Stimulated activated CD4-positive, alpha-beta T cell treated with anti-CD3 and anti-CD28 coated beads, Interleukin-1b, Interleukin-23, amount 100 ng/mL, for 1 hour (primary cell): ENCODE data around the gene PKNOX2.

Experiments used
- DNase-seq, 2 donors: peaks; one replicate each; pipeline ENCODE4 v3.0.0-alpha.2; 2020; ENCODE audit warnings: low read depth in 2 of 2

The PKNOX2 gene

DNA sequence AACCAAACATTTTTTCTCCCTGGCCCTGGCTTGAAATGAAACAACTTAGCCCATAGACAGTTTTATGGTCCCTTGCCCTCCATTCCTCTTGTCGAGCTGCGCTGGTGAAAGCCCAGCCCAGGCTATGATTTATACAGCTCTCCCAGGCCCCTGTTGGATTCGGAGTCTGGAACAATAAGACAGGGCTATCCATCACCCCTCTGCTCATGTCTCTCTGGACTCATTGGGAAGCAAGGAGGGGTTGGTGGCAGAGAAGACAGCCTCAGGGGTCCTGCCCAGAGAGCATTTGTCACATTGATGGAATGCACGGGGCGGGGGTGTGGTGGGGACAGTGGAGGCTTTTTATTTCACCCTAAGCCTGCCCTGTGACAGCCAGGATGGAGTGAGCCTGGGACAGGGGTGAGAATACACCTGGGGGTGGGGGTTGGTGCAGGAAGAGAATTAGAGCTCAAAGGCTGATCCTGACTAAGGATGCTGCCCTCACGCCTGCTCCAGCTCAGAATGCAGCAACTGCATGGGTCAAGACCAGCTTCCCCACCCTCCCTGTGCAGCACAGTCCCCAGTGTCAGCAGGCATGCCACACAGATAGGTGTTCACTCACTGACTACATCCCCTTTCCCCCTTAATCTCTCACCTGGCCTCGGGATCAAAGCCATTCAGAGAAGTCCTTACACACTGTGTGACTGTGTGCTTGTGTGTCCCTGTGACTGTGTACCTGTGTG is 10.0 kb upstream of the PKNOX2 start:
- DNase-seq: no peak

DNA sequence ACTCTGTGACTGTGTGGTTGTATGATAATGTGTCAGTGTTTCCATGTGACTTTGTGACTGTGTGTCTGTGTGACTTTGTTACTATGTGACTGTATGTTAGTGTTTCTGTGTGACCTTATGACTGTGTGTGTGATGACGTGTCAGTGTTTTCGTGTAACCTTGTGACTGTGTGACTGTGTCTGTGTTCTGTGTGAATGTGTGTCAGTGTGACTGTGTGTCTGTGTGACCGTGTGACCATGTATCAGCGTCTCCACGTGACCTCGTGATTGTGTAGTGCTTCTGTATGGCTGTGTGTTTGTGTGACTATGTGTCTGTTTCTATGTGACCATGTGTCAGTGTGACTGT is 9.5 kb upstream of the PKNOX2 start:
- DNase-seq: no peak

DNA sequence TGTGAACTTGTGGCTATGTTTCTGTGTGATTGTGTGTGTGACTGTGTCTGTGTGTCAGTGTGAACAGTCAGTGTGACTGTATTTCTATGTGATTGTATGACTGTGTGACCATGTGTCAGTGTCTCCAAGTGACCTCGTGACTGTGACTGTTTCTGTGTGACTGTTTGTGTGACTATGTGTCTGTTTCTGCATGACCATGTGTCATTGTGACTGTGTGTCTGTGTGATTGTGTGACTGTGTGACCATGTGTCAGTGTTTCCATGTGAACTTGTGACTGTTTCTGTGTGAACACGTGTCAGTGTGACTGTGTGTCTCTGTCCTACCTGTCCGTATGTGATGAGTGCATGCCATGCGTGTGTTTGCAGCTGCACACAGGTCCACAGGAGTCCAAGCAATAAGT is 8.8 kb upstream of the PKNOX2 start:
- no peak for DNase-seq

DNA sequence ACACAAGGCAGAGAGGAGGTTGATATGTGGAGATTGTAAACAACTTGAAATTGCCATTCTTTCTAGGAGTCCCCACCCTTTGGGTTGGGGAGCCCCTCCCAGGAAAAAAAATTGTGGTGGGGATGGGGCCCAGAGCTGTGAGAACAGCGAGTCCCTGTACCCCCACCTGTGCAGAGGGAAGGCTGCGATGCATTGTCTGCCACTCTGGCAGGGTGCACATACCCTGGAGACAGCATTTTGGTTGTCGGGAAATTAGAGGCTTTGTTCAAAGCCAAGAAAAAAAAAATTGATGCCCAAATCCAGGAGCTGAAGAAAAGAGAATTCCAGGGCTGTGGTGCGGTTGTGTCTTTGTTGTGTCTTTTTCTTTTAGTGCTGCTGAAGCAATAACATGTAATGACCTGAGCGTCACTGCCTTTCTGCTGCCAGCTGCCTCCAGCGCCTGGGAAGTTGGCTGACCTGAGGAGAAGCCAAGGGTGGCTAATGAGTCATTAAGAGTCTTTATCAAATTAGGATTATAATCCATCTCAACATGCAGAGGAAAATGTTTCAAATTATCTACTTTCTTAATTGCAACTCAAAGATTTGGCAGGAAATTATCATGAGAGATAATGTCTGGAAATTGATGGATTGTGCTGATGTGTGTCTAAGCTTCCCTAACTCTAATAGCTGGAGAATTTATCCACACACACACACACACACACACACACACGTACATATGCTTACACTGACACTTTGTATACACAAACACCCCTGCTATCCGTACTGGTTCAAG is 8.0 kb upstream of the PKNOX2 start:
- no peak for DNase-seq

DNA sequence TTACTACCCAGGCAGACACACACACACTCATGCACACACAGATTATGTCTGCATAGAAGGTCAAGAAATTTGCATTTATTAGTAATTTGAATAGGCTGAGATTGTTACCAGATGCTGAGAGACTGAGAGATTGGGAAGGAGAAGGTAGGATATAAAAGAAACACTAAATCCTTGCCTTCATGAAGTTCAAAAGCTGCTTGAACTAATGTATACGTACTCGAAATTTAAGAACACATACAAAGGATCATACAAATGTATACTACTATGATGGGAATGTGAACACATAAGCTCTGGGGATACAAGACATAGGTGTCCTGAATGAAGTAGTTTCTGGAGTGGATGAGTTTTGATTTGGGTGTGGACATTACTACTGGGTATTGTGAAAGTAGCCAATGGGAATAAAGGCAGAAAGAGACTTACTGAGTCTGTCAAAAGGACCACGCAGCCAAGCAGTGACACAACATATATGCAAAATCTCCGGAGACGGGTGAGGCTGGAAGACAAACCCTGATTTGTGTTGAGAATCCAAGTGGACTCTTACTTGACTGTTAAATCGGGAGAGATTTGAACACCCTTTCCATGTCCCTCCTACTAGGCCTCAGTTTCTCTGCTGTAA is 7.3 kb upstream of the PKNOX2 start:
- DNase-seq: no peak

DNA sequence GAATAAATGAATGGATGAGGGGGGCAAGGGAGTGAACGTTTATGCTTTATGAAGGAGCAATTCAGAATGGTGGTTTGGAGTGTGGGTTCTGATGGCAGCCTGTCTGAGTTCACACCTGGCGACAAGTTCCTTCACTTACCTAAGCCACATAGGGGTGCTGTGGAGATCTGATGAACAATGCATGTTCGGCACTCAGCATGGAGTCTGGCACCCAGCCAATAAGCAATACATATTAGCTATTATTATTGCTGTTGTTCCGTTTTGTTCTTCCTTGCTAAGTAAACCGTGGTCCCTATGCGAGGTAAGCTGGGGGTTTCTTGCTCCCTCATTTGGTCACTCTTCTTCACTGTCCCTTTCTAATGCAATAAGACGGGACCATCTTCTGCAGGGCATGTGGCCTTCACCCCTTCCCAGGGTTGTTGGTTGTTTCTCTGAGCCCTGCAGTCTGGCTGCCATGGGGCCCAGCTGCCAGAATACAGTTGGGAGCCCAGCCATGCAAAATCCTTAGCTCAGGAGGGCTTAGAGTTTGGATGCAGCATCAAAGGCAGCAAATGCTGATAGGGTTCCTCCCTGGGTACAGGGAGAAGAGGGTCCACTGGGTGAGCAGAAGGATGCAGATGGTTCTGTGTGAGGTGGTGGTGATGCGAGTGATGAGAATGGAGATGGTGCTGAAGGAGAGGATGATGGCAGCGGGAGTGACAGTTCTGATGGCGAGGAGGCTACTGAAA is 6.4 kb upstream of the PKNOX2 start:
- DNase-seq: no peak

DNA sequence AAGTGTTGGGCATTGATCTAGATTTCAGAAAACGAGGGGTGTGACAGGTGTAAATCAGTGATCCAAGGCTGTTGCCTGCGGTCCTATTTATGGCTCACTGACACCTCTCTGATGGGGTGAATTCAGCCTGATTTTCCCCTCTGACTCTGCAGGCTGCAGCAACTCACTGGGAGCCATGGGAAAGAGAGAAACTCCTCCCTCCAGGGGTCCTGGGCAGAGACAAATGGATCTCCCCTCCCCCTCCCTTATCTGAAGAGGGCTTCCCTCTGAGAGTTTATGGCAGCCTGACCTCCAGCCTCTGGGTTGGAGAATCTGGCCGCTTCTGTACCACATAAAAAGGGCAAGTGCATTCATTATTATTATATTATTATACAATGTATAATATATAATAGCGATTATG is 1.8 kb upstream of the PKNOX2 start:
- DNase-seq: no peak

DNA sequence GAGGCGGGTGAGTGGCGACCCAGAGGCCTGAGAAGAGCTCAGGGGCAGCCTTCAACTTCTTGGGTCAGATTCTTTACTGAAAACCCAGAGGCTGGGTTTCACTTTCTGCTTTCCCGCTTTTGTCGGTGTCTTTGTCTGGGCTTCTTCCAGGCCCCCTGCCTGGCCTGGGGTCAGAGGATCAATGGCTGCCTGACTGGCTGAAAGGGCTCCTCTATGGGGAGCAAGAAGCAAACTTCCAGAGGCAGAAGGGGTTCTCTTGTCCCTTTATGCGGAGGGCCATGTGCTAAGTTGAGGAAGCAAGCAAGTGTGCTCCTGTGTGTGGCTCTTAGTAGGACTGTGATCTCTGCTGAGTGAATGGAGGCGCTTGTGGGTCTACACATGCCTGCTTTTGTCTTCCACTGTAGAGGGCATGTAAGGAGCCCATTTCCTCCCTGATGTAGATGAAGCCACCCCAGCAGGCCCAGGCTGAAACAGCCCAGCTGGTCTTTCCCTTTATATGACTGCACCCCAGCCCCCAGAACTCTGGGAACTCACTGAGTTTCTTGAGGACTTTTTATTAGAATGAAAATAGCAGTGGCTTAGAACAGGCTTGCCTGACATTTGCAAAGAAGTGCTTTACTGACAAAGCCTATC is 1.0 kb upstream of the PKNOX2 start:
- no peak for DNase-seq

DNA sequence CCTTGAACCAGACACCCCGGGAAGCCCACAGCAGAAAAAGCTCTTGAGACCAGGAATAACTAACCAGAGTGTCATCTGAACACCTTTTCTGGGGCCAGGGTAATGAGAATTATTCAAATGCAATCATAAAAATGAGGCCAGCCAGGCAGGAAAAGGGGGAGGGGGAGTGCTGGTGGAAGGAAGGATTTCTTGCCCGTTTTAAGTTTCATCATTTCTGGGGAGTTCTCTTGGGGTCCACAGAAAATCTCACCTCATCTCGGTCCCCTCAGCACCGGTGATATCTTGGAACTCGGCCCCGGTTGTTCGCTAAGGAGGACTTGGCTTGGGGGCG is 495 bp upstream of the PKNOX2 start:
- no peak for DNase-seq

DNA sequence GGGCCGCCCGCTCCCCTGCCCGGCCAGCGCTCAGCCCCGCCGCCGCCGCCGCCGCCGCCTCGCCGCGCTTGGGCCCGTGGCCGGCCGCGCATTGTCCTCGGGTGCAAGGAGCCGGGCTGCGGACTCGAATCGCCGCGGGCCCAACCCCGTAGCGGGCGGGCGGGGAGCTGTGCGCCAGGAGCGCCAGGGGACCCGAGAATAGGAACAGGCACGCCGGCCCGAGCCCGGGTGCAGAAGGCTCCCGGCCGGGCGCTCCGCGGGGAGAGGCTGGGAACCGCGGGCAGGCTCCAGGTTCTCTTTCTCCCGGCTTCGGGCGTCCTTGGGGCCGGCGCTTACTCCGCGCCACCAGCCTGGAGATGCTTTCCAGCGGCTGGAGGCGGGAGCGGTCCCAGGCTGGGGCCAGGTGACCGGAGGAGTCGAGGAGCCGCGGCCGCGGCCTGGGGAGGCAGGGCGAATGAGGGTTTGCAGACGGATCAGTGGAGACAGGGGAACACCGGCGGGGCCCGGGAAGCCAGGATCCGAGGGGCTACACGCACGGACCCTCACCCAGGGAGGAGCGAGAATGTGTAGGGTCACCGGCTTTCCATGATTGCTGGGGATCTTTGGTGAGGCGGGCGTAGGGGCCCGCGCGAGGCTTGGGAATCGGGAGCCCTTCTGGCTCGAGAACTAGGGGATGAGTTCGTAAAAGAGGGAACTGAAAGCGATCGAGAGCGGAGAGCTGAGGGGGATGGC is 726 bp downstream of the PKNOX2 start:
- DNase-seq: no peak

DNA sequence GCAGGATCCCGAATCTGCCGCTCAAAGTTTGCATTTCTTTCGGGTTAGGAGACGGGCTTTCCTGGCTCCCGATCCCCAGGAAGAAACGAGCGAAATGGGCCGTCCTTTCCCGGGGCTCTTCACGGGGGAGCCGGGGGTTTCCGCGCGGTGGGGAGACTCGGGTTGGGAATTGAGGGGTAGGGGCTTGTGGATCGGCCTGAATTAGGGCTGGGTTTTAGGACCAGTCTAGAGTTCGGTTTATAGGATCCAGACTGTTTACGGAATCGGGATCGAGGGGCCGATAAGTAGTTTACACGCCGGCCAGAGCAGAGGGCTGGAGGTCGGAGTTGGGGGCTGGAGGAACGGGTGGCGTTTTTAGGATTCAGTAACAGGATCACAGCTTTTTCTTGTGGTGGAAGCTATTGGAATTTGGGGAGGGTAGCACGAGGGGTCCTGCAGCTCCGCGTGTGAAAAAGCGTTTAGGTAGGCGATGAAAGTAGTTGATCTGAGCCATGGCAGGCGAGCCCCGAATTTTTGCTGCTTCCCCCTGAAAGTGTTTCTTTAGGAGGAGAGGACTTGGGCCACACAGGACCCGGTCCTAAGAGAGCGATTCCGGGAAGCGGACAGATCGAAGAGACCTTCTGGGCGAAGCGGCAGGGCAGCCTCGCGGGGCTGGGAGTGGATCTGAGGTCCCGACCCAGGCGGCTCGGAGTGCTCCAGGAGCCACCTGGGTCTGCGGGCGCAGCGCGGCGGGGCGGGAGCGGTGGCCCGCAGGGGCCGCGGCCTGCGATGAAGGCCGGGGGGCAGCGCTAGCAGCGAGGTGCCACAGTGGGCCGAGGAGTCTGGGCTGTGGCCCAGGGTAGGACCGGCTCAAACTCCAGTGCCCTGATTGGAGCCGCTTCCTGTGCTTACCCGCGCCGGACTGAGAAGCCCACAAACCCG is 1.6 kb downstream of the PKNOX2 start:
- no peak for DNase-seq

DNA sequence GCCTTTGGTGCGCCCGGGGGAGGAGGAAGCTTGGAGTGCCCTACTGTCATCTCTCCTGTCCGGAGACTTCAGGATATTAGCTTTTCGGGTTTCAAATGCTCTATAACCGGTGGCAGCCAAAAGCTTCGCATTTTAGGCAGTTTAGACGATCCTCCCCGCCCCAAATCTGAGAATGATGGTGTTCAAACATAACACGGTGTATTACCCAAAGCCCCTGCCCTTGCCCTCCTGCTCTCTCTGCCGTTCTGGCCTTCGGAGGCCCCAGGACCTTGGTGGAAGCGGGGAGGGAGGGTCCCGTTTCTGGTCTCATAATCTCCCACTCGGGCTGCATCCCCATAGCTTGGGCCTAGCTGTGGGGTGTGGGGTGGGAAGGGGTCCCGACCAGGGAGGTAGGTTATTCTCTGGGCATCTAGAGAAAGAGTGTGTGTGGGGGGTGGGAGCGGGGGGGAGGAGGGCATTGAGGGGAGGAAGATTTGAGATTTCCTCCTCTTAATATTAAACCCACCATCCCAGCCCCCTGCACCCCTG is 2.3 kb downstream of the PKNOX2 start:
- DNase-seq: no peak

DNA sequence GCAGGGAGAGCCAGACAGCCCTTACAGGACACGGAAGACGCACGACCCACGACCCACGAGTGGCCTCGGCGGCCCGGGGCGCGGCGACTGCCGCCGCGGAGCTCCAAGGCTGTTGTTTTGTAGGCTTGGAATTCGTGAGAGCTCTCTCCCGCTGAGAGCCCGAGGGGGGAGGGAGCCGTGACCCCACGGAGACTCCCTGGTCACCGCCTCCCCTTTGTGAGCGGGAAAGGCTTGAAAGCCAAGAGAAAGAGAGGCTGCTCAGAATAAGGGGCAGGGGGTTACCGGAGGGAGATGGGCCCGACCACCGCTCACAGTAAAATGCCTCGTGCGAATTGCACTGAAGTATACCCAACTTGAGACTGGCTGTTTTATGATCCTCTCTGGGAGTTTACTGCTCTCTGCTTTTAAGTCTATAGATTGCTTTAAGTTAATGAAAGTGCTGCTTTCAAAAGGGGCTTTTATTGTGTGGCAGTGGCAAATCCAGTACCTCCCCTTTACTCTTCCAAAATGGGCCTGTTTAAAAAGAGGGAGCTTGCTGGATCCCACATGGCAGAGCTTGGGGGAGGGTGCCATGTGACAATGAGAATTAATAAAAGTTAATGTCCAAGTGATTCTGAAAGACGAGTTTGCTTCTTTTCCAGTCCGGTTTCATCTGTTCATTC is 2.9 kb downstream of the PKNOX2 start:
- no peak for DNase-seq

DNA sequence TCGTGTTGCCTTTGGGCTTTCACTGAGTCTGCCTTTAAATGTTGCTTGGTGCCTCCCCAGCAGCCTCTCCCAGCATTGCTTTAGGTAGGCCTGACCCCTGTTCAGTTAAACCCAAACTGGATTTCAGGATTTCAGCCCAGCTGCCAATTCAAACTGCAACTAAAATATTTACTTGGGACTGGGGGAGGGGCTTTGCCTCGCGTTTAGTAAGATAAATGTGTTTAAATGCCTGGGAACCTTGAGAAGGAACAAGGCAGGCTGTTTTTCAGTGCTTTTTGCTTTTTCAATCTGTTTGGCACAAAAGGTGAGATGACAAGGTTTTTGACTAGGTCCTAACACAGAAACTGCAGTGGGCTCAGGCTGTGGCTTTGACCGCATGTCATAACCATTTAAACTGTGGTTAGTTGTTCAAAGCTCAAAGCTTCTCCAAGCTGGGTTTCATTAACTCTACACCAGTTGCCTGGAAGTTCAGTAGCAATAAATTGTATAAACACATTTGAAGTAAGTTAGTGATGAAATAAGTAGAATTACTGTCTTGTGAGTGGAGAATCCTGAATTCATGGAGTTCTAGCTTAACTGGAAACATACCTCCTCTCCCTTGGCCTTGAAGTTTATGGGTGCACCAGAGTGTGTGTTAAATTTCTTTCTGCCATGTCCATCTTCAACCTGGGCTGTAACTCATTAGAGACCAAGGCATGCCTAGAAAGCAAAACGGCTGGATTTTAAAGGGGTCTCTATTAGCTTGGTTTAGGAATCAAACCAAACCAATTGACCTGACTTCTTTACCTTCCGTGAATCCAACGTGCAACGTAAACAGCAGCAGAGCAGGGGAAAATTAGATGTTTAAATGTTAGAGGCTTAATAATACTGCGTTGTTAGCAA is 3.6 kb downstream of the PKNOX2 start:
- no peak for DNase-seq

DNA sequence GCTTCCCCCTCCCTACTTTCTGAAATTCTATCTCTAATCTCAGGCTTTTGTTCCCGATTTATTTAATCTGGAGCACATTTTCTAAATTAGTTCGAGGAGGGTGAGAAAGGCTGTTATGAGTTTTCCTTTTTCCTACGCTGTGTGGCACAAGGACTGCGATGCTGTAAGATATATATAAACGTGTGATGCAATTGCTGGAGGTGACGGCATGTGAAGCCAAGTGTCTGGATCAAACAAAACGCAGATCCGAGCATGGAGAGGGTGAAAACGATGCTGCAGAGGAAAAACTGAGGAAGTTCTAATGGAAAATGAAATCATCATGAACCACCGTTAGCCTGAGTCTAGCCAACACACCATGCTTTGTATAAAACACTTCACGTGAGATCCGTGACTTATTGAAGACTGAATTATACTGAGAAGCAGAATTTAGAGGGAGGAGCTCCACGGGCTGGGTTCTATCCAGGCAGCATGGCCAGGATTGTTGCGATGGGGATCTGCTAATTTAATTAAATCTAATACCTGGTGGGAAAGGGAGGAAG is 4.4 kb downstream of the PKNOX2 start:
- DNase-seq: no peak

DNA sequence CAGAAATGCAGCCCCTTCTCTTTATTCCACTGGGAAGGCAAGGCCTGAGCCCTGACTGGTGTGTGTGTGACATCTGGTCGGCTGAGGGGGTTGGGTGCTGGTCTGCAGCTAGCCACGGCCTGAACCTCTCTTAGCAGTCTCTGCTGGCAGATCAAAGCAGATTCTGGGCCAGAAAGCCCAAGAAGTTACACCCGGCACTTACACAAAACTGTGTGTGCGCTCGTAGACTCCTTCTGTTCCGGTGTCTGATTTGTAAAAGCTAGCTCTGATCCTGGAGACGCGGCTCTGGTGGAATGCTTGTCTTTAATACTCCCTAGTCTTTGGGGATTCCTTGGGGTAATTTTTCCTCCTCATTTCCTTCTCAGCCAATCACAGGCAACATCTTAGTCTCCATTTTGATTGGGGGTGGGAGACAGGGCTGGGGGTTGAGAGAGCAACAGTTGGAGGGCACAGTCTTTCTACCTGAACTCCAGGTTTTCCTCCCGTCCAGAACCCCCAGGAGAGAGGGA is 5.5 kb downstream of the PKNOX2 start:
- no peak for DNase-seq

DNA sequence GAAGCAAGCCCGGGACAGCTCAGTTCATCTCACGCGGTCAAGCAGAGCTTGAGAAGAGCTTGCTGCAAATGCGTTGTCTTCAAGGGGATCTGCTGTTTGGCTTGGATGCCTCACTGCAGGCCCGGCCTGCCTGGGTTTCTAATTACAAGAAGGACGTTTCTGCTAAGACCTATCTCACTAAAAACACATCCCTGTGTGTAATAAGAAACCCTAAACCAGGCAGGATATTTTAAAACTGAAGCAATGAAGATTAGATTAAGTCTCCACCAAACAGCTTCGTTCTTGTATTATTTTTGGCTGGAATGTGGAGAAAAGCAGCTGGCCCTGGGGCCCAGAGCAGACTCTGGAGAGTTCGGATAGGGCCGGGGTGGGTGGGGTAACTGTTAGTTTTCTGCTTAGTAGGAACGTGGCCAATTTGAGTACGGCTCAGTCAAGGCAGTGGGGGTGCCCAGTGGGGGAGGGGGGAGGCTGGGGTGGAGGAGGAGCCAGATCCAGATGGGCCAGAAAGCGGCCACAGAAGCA is 6.0 kb downstream of the PKNOX2 start:
- no peak for DNase-seq

DNA sequence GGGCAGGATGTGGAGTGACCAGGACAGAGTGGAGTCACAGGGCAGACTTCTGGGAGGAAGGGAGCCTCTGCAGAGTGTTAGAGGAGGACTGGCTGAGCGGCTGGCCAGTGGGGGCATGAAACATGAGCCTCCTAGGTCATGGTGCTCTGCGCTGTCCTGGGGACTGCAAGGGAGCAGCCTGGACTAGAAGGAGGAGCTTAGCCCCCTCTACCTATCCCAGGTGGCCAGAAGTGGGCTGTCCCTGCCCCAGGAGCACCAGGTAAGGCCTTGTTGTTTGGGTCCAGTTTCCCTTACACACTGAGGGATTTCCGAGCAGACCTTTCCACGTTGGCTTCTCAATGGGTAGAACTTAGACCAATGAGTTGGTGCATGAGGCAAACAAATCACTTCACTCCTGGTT is 7.4 kb downstream of the PKNOX2 start:
- DNase-seq: no peak
